Measurements from ENCODE around the gene ACD.

DNA sequence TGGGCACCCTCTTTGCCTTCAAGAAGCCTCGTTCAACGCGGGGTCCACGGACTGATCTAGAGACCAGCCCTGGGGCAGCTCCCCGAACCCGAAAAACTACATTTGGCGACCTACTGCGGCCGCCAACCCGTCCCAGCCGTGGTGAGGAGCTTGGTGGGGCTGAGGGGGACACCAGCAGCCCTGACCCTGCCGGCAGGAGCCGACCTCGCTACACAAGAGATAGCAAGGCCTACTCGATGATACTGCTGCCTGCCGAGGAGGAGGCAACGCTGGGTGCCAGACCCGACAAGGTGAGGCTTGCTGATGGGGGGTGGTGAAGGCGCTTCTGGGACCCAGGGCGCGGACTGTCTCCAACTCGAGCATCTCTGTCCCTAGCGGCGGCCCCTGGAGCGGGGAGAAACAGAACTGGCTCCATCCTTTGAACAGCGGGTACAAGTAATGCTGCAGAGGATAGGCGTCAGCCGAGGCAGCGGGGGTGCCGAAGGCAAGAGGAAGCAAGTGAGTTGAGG is 5.6 kb downstream of the ACD start:
- TF ChIP-seq POLR2A (IDR thresholded peaks at IDR 0.05) = no peak
- TF ChIP-seq, protein P1, sequence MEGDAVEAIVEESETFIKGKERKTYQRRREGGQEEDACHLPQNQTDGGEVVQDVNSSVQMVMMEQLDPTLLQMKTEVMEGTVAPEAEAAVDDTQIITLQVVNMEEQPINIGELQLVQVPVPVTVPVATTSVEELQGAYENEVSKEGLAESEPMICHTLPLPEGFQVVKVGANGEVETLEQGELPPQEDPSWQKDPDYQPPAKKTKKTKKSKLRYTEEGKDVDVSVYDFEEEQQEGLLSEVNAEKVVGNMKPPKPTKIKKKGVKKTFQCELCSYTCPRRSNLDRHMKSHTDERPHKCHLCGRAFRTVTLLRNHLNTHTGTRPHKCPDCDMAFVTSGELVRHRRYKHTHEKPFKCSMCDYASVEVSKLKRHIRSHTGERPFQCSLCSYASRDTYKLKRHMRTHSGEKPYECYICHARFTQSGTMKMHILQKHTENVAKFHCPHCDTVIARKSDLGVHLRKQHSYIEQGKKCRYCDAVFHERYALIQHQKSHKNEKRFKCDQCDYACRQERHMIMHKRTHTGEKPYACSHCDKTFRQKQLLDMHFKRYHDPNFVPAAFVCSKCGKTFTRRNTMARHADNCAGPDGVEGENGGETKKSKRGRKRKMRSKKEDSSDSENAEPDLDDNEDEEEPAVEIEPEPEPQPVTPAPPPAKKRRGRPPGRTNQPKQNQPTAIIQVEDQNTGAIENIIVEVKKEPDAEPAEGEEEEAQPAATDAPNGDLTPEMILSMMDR (IDR thresholded peaks at IDR 0.05) = no peak
